Coronary artery (tissue), 2 donors: ENCODE data around the gene DCDC2C.

Experiments
- DNase-seq: peaks from one replicate; pipeline ENCODE4 v3.0.0-alpha.2; 2017; ENCODE audit warnings: low spot score
- H3K27ac ChIP-seq, 2 donors: fragments of 200-600 bp; sonication (generic); one replicate each; pipeline ENCODE4 v1.5.1; 2016 to 2019
- H3K4me3 ChIP-seq: fragments of 200-600 bp; sonication (generic); 2 replicates; pipeline ENCODE4 v1.5.1; 2016; ENCODE audit warnings: mild to moderate bottlenecking, moderate library complexity
- CTCF ChIP-seq: fragments of 200-600 bp; sonication (generic); IDR thresholded peaks from one replicate; pipeline ENCODE4 v1.5.1; 2019; ENCODE audit warnings: antibody characterized with exemption

DCDC2C gene

GRCh38 chr2:3674066-3674845 lies 29.1 kb upstream of the DCDC2C start:
- TF ChIP-seq CTCF: no peak
- no peak for DNase-seq
- H3K4me3 ChIP-seq: no peak overlapping the region
- no peak overlapping the region for H3K27ac ChIP-seq

GRCh38 chr2:3675687-3676086 lies 27.7 kb upstream of the DCDC2C start:
- no peak overlapping the region for H3K27ac ChIP-seq
- no peak for DNase-seq
- TF ChIP-seq CTCF: no peak
- no peak overlapping the region for H3K4me3 ChIP-seq

GRCh38 chr2:3677436-3677835 lies 25.9 kb upstream of the DCDC2C start:
- TF ChIP-seq CTCF: no peak
- no peak for DNase-seq
- no peak overlapping the region for H3K4me3 ChIP-seq

DNA sequence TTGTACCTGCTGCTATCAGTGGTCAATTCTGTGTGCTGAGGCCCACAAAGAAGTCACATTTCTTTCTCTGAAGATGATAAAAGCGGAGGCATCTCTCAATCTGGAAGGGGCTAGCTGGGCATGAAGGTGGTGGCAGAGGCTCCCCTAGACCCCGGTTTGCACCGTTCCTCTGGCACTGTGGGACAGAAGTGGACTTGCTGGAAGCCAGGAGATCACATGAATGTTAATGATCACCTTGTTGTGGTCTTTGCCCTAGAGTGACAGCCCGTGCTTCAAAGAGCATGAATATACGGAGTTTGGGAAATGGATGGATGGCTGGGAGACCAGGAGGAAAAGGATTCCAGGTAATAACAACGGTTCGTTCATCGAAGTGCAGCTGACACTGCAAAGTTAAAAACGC lies 25.2 kb upstream of the DCDC2C start:
- DNase-seq: no peak
- Histone ChIP-seq H3K4me3 (no peak overlapping the region), H3K27ac (no peak overlapping the region)
- no peak for TF ChIP-seq CTCF

More at GRCh38 chr2:3677436-3677835, 25.9 kb upstream of the DCDC2C start:
- no peak overlapping the region for H3K27ac ChIP-seq

GRCh38 chr2:3679180-3679579 lies 24.2 kb upstream of the DCDC2C start:
- no peak overlapping the region for H3K4me3 ChIP-seq
- H3K27ac ChIP-seq: no peak overlapping the region
- no peak for TF ChIP-seq CTCF
- no peak for DNase-seq

DNA sequence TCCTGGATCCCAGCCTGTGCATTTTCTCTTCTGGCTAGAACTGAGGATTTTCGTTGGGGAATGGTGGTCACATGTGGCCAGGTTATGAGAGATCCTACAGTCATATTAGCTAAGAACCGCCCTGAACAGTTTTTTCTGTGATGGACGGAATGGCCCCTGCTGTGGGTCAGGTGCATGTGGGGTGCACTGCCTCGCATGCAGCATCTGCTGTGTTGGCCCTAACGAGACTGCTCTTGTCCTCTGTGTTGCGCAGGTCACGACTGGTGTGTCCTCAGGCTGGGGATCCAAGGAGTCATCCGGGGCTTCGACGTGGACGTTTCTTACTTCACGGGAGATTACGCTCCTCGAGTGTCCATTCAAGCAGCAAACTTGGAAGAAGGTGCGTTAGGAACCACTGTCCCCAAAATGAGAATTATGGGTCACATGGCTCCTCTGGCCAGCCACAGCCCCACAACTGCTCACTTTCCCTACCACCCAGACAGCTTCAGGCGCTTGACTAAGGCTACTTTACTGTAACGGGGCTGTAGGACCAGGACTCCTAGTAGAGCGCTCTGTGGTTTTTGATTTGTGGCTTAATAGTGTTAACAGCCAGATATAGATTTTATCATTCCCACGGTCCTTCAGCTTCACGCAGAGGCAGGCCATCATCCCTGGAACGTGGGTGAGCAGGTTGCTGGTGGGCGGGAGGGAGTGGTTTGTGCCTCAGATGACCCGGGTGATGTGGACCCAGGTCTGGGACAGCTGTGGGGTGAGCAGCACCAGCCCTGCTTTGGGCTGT lies 23.6 kb upstream of the DCDC2C start:
- Histone ChIP-seq H3K4me3 (no peak overlapping the region), H3K27ac (no peak overlapping the region)
- DNase-seq: no peak
- no peak for TF ChIP-seq CTCF
